Vagina (tissue), 2 donors: ENCODE measurements around the gene SERPINA4.

Experiments
- CTCF ChIP-seq, 3 experiments: fragments of 450-650 bp in 2 of 3; fragments of 200-600 bp in 1 of 3; sonication (generic) in 1 of 3; IDR thresholded peaks; one replicate each; pipeline ENCODE4 v1.5.1; 2017 to 2019; ENCODE audit warnings: antibody characterized with exemption in 3 of 3, mild to moderate bottlenecking in 2 of 3, moderate library complexity in 2 of 3
- POLR2AphosphoS5 ChIP-seq, 2 donors: sonication (generic); formaldehyde crosslinking; IDR thresholded peaks; one replicate each; pipeline ENCODE4 v1.9.0; 2017; ENCODE audit warnings: antibody characterized with exemption in 2 of 2, mild to moderate bottlenecking in 2 of 2, low read depth in 1 of 2; ENCODE audit not compliant: insufficient read depth in 1 of 2

- no peak for TF ChIP-seq CTCF (IDR thresholded peaks at IDR 0.05)
- no peak for TF ChIP-seq POLR2AphosphoS5 (IDR thresholded peaks at IDR 0.05; ENCODE audit: insufficient read depth in 1 of 2, low read depth in 1 of 2)
These were observed 46.9 kb upstream of the SERPINA4 start for GRCh38 chr14:94514351-94514750.
